ENCODE measurements around the gene GPR135.
"Not testable (repeated sequence)": the region's sequence is repeated elsewhere in the genome, so short reads cannot be mapped to it uniquely, and the experiment has no call there.

GPR135 gene

GRCh38 chr14:59464486-59465315, 479 bp downstream of the GPR135 start:
- peak; percentile 48 for DNase-seq

- DNase-seq, result no peak
These were observed 1.2 kb downstream of the GPR135 start for GRCh38 chr14:59463787-59464485.

GRCh38 chr14:59461891-59462290, 3.3 kb downstream of the GPR135 start:
- DNase-seq, result no peak

GRCh38 chr14:59460378-59460777, 4.8 kb downstream of the GPR135 start:
- no peak for DNase-seq

- no peak for DNase-seq
These were observed 6.7 kb downstream of the GPR135 start for GRCh38 chr14:59458486-59458885.

- no peak for DNase-seq
These were observed 9.8 kb downstream of the GPR135 start for GRCh38 chr14:59455411-59455810.

GRCh38 chr14:59454139-59454538, 11.0 kb downstream of the GPR135 start:
- DNase-seq, result no peak

DNA sequence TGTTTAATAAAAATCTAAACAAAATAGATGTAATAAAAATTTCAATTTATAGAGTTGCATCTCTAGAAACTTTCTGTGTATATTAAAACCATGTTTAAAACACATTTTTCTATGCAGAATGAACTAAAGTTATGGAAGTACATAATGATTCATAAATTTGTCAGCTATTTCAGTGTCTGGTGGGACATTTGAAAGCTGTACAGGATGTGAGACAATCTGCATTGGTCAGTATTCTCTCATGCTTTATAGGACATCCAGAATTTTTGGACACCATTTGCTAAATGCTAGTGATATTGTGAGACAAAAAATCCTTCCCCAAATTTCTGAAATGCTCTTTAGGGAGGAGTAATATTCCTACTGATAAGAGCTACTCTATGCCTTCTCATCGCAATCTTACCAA, 13.3 kb downstream of the GPR135 start:
- DNase-seq, result no peak

DNA sequence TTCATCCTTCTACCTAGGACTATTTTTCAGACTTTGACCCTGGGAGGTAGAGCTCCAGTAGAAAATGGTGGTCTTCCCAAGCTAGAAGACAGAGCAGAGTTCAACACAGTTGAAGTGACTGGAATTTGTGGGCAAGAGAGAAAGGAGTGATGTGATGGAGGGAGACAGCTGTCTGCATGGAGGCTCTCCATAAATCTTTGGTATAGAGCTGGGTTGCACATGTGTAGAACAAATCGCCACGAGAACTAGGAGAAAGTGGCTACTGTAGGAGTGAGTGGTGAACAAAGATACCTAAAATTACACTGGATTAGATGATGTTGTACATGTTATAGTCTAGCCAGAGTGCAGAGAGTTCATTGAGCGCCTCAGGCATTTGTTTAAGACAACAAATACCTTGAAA, 14.5 kb downstream of the GPR135 start:
- no peak for DNase-seq

- not testable (repeated sequence) for DNase-seq
These were observed 16.5 kb downstream of the GPR135 start for GRCh38 chr14:59448673-59449072.

GRCh38 chr14:59439256-59439965, 25.8 kb downstream of the GPR135 start:
- no peak for DNase-seq

GRCh38 chr14:59438195-59438647, 27.0 kb downstream of the GPR135 start:
- no peak for DNase-seq

DNA sequence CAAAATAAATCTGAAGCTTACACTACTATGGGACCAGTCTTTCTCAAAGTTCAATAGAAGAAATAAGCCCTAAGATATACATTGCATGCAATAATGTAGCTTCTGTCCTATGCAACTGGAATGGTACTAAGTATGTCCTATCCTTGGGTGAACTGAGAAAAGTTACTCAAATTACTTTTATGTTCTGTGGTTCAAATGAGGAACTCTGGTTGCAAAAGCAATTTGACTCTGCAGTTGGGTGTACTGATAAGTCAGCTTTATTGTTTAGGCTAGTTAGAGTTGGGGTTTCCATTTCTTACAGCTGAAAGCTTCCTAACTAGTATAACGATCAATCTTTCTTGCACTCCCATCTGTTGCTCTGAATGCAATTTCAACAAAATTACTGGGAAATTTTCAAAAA, 29.2 kb downstream of the GPR135 start:
- DNase-seq, result no peak

DNA sequence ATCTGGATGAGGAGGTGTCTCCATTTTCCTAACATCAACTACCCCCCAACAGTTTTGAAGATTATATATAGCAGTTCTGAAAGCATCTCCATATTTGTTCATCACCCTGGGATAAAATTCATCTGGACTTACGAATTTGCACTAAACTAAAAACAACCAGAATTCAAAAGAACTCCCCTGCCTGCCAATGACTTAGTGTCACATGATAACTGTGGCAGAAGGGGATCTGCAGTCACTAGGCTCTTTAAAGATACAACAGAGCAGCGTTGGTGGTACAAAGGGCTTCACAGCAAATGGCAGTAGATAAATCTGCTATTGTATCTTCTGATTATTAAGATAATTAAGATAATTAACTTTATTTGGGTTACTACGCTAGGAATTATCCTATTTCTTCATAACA, 30.1 kb downstream of the GPR135 start:
- DNase-seq, result no peak

DNA sequence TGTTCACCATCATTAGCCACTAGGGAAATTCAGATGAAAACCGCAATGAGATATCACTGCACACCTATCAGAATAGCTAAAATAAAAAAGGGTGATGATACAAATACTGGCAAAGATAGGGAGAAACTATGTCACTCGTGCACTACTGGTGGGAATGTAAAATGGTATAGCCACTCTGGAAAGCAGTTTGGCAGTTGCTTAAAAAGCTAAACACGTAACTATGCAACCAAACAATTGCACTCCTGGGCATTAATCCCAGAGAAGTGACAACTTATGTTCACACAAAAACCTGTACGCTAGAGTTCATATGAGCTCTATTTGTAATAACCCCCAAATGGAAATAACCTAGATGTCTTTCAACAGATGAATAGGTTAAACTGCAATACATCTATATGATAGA, 35.4 kb downstream of the GPR135 start:
- no peak for DNase-seq

DNA sequence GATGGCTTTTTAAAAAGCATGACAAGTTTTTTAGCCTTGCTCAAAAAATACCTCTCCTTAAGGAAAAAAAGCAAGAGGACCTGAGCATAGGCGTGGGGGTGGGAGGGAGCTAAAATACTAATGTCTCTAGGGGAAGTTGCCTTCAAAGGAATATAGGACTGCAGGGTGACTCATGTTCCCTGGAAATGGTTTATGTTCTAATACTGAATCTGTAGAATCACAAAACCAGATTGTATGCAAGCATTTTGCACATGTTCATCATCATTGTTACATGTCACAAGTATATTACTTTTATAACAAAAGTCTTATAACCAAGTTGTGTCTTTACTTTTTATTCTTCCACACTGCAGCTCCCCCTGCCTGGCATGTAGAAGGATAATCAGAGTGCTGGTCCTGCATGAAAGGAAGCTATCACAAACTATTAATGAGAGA, 36.6 kb downstream of the GPR135 start:
- DNase-seq, result no peak

DNA sequence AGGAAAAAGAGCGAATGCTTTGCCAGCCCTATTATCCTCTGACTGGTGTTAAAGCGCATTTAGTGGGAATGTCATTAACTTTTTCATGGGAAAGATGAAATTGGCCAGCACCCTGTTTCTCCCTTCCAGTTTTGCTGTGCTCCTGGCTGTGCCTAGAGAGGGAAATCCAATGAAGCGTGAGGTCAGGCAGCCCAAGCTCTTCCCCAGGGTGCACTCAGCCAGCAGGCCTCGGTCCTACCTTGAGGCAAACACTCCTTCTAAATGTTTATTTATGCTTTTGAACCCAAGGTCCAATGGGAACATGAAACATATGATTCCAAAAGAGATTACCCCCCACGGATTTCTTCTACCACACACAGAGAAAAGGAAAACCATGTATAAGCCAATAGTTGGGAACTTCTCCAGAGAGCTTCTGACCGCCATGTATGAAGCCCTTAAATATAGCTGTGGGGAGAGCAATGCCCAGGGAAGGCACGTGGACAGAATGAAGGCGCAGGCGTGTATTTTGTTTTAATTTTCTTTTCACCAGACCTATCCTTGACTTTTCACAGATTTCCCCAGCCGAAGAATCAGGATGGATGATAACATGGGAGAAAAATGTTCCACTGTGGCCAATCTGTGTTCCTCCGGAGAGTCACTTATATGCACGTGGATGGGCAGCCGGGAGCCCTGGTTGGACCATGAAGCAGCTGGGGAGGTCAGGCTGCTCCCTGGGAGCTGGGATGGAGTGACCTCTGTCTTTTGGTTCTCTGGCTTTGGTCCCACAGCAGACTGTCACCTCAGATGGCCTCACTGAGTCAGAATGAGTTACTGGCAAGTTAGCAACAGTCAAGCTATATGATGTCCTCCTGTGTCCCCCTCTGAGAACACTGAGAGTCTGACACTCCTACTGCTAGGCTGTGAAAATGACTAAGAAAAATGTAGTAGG, 37.3 kb downstream of the GPR135 start:
- DNase-seq, result no peak

DNA sequence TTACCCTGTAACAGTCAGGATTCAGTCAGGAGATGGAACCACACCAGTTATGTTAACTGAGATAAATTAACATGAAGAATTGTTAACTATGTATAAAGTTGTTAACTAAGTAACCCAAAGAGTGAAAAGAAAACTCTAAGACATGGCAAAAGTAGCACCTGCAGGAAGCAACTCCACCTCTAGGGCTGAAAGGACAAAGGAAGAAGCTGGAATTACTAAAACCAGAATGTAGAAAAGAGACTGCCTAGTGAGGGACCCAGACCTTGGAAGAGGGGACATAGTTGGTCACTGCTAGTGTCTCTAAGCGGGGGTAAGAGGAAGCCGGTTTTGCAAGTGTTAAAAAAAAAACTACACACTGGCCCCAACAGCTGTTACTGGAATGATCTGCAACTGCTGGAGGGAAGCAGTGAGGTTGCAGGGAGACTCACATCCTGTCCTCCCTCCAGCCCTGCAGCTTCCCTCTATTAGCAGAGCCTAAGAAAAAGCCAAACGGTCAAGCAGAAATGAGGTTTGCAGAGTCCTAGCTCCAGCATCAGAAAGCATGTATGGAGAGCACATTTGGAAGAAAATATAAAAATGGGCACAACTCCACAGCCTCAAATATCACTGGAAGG, 39.8 kb downstream of the GPR135 start:
- DNase-seq, result no peak

GRCh38 chr14:59424341-59425071, 40.7 kb downstream of the GPR135 start:
- DNase-seq, result no peak

GRCh38 chr14:59422069-59422881, 42.9 kb downstream of the GPR135 start:
- no peak for DNase-seq
